SIG-M5 treated with dmso at 0.1 percent for 504 hours (cell line): ENCODE data around the gene MICAL2.
A peak's percentile ranks its signal among the peaks of the same experiment; 100 is the strongest.
"Not testable (repeated sequence)": the region's sequence is repeated elsewhere in the genome, so short reads cannot be mapped to it uniquely, and the experiment has no call there.

Experiments
- DNase-seq: peaks from one replicate; lab custom pipeline; 2025; ENCODE audit not compliant: unreplicated experiment; lab: John Stamatoyannopoulos, UW

MICAL2 gene

DNA sequence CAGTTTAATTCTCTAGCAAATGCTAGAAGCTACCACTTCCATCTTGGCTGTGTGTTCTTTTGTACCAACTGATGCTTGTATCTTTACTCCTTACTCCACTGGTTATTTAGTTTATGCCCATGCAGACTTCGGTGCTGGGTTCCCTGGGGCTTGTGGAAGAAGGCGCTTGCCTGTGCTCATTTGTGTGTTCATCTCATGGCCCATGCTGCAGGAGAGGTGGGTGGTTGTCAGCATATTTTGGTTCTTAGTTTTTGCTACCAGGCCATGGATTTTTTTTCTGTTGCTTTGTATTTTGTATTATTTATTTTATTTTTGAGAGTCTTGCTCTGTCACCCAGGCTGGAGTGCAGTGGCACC lies 22.4 kb downstream of the MICAL2 start:
- no peak for DNase-seq

DNA sequence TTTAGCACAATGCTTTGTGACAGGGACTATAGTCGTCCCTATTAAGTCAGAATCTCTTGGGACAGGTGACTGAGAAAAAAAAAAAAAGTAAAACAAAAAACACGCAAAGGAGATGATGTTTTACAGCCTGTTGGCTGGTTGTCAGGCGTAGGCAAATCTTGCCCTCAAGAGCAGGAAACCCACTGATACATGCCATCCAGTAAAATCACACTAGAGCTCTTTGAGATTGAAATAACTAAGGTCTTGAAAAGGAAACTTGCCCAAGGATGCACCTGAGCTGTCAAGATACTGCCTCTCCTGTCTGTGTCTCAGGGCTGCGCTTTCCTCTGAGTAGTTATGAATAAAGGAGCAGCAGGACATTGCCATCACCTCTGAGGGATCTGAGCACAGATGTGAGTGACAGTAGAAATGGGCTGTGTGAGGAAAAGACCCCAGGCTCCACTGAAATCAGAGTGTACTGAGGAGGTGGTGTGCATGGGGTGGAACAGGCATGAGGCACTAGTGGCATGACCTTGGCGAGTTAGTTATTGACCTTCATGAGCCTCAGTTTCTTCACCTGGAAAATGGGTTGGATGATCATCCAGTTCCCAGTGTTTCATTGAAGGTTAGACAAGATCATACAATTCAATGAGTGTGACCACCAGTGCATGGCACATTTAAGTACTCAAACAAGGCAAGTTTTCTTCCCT lies 23.3 kb downstream of the MICAL2 start:
- no peak for DNase-seq

DNA sequence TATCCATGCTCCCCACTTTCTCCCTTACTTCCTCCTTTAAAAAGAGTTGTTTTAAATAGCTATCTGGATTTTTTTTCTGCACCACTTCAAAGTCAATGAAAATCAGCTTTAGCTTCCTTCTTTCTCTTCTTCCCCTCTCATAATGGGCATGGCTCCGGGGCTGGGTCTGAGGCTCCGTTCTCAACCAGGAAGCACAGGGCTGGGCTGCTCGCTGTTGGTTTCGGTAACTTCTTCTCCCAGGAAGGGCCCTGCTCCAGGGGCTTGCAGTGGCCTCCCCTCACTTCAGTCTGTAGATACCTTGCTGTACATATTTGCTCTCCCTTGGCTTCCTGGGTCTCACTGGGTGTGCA lies 23.8 kb downstream of the MICAL2 start:
- DNase-seq: peak; percentile 61

DNA sequence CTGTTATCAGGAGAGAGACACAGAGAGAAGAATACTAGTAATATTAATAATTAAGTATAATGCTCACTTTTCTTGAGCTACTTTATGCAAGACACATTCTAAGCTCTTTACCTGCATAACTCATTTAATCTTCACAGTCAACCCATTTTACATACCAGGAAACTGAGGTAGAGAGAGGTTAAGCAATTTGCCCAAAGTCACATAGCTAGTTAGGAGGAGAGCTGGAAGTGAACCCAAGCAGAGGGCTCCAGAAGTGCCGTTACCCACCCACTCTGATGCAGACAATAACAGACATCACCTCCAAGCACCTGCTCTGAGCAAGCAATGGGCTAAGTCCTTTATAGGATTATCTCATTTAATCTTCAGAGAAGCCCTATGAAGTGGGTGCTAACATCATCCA lies 24.8 kb downstream of the MICAL2 start:
- DNase-seq: no peak

DNA sequence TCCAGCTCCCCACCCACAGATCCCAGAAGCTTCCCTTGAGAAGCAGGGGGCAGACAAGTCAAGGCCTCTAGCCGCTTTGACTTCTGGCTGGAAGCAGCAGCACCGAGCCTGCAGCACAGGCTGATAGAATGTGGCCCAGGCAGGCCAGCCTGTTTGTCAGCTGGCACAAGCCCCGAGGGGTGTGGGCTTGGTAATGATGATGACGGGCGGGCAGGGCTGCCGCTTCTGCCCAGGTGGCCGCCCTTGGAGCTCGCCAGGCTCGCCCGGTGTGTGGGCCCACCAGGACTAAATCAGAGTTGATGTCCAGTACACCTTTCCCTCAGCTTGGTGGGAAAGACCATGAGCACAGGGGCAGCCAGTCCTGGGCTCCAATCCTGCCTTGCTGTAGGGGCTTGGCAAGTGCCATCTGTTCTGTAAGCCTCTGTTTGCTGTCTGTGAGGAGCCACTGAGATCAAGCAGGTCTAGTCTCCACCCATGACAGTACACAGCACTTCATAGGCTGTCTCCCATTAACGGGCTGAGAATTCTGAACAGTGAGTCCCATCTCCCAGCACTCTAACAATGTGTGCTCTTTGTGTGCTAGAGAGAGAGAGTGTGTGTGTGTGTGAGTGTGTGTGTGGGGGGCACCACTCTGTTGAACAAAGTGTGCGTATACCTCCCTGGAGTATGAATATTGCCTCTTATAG lies 26.8 kb downstream of the MICAL2 start:
- no peak for DNase-seq

DNA sequence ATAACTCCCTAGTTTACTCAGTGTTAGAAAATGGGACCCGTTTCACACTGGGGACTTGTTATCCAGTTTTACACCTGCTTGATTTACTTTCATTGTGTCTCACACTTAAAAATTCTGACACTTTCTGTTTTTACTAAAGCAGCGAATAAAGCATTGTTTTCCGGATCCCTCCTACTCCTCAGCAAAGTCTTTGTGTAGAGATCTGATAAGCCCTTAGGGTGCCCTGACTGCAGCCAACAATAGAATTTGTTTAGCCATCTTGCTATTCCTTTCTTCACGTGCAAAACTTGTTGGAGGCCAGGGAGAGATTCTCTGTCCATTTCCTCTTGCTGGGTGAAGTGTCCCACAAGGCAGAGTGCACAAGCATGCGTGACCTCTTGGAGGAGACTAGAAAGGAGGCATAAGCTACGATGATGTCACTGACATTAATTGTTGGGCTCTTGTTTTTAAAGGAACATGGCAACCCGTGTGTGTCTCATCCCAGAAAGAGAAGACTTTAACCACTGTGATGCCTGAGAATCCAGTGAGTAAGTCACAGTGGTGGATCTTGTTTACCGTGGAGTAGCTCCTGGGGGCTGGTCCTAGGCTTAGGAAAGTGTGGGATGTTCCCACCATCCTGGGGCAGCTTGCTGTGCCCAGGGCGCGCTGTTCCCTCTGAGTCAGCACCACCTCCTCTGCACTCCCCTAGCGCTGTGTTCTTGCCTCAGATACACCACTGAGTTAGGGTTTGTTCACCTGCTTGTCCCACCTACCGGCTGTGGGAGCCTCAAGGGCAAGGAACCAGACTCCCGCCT lies 27.7 kb downstream of the MICAL2 start:
- DNase-seq: no peak

DNA sequence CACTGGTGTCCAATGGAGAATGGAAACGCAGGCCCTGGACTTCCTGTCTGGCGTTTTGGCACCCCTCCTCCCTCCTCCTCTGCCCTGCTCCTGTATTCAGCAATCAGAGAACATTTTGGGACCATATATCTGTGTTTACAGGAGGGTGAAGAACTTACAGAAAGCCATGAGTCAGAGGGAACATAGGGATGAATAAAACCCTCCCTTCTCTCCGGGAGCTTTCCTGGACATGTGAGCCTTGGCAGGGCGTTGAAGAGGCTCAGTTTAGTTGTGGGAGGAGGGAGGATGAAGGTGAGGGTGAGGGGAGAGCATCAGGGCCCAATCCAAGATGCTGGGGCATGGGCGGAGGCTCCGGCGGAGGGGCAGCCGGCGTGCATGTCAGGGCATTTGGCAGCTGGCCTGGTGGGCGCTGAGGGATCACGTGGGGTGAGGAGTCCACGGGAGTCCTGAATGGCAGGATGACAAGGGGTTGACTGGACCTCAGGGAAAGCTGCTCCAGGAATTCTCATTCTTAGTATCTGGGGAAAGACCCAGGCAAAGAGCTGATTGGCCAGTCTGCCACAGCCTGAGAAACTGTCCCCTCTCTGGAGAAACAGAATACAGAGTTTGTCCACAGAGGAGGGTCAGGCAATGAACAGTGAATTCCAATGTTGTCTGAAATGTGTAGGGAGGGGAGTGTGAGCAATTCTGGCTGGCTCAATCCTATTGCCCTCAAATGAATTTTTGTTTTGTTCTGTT lies 28.9 kb downstream of the MICAL2 start:
- no peak for DNase-seq

DNA sequence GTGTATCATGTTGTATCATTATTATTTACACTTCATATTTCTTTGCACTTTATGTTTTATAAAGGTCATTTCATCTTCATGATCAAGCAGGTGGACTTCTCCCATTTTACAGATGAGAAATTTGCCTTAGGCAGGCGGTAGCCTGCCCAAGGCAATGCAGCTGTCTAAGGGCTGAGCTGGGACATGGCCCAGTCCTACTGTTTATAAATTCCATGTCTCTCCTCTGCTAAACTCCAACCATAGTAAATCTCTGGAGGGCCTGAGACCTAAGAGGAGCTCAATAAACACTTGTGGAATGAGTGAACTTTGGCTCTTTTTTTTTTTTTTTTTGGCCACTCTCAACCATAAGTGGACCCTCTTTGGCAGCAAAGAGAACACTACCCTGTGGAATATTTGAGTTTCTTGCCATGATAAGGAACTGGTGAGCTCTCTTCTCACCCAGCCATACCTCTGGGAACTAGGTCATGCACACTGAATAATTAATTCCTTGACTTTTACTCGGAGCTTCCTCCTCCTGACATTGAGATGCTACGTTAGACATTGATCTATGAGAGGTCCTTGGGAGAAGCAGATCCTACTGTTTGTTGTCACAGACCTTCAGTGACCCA lies 29.9 kb downstream of the MICAL2 start:
- no peak for DNase-seq

DNA sequence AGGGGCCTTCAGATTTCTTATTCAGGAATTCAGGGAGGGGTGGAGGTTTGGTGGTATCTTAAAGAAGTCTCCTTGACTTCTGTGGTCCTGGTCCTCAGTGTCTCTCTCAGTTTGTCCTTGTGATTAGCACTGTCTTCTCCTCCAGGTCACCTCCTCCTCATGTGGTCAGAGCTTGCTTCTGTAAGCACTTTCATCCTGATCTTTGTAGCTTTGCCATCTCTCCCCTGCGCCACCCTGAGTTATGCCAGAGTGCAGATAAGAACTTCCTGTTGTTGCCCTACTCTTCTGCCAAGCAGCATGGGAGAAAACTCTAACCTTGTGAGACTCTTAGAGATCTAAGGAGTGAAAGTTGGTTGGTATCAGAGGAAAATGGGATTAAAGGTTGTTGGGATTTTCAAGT lies 30.9 kb downstream of the MICAL2 start:
- no peak for DNase-seq

DNA sequence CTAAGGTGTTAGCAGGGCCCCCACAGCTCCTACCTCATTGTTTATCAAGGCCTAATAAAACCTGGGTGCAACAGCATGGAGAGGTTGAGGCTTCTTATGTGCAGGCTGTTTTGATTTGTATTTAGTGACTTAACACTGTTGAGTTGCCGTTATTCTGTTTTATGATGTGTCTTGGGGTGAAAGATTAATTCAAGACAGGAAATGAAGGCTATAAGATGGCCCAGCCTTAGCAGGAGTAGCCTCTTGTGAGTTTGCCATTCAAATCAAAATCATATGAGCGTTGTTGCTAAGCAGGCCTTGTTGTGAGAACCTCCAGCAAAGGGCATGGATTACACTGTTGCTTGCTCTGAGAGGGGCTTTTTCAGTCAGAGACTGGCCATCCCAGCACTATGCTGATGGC lies 31.8 kb downstream of the MICAL2 start:
- DNase-seq: no peak

DNA sequence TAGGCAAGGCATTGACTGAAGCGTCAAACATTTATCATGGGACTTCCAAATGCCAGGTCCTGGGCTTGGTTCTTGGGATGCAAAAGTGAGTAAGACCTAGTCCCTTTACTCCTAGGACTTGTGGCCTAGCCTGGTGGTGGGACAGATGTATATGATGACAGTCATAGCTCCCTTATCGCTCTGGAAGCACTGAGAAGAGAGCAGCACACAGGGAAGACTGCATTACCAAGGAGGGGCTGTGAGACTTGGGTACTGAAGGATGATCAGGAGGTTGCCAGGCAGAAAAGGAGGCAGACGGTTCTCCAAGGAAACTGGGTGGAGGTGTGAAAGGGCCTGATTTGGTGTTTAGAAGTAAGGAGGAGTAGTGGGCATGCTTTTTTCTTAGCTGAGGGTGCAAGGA lies 32.5 kb downstream of the MICAL2 start:
- DNase-seq: no peak

DNA sequence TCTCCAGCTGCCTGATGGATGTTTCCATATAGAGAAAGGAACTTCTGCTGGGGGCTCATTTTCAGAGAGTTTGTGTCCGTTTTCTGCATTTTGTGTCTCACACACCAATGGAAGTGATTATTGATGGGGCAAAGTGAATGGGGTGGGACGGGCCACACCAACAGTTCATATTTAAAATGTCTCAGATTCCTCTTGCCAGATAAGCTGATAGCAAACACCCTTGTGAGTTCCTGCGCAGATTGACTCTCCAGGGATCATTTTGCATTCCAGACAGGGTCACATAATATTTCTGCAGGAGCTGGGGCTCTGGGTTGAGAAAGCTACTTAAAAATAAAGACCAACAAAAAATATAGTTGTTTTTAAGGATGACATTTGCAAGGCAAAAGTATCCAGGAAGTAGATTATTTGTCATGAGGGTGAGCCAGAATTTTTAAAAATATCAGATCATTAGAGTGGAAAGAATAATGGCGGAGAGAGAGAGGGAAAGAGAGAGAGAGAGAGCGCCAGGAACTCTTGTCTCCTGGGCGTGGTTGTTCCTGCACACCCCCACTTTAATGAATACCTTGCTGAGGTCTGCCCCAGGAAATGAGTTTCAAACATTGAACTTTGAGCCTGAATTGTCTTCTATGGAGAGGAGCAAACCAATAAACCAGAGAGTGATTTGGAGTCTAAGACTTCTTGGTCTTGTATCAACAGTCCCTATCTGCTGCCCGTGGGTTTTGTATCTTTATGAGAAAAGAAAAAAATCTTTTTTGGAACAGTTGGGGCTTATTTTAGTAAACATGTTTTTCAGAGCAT lies 33.3 kb downstream of the MICAL2 start:
- DNase-seq: no peak

DNA sequence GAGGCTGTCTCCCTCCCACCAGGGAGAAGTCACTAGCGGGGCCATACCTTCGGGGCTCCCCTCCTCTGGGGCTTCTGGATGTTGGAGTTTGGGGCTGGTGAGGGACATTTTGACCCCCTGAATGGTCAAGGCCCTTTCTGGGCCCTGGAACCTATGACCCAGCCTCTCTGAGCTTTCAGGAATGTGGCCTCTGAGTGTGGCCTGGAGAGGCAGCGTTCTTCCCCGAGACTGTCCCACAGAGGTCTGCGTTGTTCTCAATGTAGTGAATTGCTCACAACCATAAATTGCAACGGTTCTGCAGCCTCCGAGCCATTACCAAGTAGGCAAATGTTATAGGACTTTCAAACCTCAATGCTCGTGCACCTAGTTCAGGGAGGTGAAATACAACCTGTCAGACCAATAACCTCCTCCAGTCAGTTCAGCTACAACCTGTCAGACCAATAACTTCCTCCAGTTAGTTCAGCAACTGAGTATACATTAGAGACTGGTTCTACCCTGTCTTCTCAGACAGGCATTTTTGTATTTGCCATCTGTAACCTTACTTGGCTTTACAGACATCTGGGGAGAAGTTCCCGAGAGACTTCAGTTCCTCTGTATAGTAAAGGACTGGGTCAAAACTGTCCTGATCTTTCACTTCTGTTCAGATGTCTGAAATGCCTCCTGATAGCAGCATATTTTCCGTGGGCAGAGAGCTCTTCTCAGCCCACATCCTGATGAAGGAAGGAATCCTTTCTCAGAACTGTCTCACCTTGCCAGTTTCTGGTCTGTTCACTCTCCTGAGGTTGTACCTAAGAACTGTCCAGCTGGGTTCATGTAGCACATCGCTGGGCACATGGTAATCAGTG lies 34.2 kb downstream of the MICAL2 start:
- DNase-seq: no peak

DNA sequence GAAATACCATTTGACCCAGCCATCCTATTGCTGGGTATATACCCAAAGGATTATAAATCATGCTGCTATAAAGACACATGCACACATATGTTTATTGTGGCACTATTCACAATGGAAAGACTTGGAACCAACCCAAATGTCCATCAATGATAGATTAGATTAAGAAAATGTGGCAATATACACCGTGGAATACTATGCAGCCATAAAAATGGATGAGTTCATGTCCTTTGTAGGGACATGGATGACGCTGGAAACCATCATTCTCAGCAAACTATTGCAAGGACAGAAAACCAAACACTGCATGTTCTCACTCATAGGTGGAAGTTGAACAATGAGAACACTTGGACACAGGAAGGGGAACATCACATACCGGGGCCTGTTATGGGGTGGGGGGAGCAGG lies 36.3 kb downstream of the MICAL2 start:
- DNase-seq: not testable (repeated sequence)

DNA sequence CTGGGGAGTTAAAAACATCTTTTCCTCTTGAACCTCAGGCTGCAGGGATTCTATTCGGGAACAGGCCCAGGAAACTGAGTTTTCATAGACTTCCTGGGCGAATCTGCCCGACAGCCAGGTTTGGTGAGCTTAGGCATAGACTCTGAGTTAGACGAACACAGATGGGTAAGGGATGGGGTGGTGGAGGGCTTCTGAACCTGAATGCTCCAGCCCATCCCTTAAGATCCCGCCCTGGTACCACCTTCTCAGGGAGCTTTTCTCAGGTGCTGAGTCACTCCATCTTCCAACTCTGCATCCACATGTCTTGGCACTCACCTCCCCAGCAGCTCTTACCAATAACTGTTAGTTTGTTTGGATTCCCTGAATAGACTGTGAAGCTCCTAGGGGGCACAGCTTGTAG lies 37.4 kb downstream of the MICAL2 start:
- no peak for DNase-seq

DNA sequence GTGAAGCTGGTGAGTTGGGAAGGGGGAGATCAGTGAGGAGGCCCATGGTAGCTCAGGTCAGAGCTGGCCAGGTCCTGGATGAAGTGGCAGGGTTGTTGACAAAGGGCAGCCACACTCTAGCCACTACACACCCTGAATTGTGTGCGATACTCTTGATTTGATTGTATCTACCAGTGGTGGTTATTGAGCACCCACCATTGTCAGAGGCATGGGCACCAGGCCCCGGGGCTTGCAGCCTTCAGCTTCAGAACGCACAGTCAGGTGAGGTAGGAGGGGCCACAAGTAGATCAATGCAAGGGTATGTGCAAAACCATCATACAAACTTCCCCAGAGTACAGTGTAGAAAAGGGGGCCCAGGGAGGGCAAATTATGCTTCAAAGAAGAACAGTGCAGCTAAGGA lies 38.1 kb downstream of the MICAL2 start:
- DNase-seq: no peak

DNA sequence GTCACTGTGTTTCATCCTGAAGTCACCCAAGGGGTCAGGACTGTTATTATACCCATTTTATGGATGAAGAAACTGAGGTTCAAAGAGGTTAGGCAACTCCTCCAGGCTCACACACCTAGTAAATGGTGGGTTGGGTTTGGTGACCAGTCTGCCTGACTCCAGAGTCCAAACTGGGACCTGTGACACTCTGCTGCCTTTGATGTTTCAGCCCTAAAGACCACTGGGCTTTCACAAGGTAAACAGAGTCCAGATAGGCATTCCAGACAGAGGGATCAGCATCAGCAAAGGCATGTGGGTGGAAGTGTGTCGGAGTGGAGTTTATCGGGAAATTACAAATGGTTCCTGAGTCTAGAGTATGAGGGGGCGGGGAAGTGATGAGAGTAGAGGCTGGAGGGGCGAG lies 38.5 kb downstream of the MICAL2 start:
- DNase-seq: no peak

DNA sequence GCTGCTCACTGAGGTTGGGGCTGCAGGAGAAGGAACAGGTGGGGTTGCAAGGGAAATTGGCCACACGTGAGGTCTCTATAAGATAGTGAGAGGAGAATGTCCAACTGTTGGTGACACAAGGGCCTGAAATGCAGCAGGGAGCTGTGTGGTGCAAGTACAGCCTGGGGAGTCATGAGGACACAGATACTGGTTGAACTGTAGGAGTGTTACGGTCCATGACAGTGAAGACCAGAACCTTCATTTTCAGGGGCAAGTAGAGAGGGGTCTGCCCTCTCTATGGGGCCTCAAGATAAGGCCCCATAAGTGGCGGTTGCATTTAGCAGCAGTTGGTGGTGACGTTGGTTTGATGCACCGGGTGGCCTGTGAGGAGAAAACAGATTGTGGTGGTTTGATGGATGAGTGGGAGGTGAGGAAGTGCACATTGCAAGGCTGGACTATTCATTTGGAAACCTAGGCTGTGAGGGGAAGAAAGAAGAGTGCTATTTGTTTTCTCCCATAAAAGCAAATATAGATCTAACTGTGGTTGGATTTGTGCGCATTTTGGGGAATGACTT lies 39.4 kb downstream of the MICAL2 start:
- DNase-seq: peak; percentile 15

DNA sequence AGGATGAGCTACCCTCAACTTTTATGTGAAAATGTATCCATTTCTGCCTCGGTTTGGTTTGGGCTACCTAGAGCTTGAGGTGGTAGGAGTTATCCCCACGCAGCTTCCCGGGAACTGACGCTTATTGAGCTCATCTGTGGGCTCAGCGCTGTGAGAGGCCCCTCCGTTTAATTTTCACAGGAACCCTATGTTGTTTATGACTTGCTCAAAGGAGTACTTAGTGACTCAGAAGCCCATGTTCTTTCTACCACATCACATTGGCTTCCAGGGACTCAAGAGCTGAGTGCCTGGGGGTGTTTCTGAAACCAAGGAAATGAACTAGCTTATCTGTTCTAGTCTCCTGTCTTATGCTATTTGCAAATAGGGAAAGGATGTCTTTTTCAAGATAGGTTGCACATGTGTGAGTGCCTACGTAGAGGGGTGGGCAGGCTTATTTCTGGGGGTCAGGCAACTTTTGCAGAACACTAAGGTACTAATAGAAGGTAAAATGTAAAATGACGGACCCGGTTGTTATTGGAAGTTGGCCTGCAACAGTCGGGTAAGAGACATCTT lies 40.5 kb downstream of the MICAL2 start:
- no peak for DNase-seq
